Astrocyte of the hippocampus (primary cell): Measurements from ENCODE around the gene MACF1.

ENCODE experiments used
- DNase-seq: peaks from one replicate; pipeline ENCODE4 v3.0.0; 2011; ENCODE audit warnings: low read depth, low spot score

MACF1 gene

DNA sequence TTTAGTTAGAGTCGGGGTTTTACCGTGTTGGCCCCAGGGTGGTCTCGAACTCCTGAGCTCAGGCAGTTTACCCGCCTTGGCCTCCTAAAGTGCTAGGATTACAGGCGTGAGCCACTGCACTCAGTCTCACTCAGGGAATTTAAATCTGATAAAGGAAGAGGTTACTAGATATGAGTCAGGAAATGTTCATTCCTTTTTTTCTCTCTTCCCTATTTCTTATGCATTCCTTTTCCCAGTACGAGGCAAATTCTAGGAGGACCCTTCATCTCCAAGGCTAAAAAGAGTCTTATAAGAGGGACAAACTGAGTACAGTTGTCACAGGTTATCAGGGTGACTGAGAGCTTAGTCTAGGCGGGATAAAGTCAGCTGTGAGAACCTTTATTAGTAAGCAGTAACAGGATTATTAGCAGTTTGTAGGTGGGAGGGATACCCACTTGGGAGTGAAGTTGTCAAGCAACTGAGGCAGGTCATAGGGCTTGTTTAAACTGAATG is 9.1 kb downstream of the MACF1 start:
- DNase-seq, result peak; percentile 65

DNA sequence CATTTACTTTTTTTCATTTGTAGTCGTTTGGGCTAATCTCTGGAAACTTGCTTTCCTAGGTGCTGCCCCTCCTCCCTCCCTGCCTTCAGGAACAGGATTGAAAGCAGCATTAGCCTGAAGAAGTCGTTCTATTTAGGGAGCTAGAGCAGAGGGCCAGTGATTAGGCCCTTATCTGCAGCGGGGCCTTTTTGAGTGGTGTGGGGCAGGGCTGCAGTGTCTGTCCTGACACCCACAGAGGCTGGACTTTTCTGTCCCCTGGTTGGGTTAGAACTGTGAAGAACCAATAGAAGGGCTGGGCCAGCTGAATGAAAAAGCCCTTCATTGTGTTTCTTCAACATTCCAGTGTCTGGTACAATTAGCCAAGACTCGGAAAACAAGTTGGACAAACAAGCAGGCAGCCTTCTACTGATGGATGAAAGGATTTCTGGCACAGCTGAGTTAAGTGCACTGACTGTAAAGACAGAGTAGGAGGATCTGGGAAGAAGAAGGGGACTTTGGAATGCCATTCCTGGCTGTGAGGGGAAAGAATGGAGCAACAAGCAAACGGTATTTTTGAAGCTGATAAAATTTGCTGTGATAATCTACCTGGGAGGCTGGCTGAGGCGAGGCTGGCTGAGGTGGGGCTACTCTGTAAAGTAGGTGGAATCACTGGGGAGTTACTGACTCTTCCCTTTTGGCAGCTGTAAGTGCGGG is 9.7 kb downstream of the MACF1 start:
- peak; percentile 79 for DNase-seq

DNA sequence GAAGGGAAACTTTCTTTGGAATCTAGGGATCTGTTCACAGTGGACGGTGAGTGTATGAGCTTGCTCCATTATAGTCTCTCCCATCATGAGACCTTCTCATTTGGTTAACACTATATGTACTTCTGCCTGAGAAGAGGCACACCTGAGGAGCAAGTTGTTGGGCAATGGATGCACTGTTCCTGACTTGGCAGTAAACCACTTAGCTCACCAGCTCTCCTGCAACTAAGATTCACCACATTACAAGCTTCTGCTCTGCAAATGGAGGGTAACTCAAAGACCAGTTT is 10.2 kb downstream of the MACF1 start:
- DNase-seq, result no peak

DNA sequence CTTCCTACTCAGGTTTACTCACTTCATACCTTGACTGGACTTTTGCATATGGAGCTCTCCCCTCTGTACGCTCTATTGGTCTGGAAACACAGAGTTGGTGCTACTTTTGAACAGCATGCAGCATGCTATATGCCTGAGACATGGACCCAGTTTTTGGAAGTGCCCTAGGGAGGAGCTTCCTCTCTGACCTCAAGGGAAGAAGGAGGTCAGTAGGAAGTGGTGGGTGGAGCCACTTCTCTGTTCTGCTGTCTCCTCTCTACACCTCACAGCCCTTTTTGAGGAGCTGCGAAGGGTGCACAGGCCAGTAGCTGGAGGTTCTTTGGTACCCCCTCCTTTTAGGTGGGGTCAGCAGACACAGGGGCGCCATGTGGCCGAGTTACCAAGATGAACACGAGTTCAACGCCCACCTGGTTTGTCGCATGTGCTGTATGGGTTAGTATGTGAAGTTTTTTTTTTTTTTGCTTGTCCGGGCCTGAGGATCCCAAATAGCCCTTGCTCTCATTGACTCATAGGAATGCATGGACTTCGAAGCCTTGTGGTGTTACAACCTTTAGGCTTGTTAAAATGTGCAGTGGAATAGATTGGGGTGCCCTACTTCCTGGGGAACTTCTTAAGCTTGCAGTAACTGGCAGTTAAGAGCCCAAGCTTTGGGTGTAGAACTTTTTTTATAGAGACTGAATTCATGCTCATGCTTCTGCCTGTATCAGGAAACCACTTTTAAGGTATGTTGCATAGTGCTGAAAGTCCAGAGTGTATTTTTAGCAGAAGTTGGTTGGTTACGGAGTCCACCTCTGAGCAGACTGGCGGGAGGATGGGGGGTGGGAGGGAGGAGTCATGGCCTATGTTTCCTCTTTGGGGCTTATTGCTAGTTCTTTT is 10.7 kb downstream of the MACF1 start:
- DNase-seq, result no peak

DNA sequence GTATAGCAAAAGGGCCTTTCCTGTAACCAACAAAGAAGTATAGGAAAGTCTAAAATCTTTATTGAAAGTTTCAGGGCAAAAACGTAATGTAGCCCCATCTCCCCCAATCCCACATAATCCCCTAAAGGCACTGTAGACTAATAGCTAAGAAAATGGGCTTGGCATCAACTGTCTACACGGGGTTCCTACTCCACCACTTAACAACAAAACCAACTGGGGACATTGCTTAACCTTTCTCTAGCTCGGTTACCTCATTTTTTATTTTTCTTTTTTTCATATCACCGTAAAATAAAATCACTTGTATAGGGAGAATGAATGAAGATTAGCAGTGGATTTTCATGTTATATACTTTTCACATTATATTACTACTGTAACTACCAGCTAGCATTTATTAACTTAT is 12.3 kb downstream of the MACF1 start:
- DNase-seq, result no peak

DNA sequence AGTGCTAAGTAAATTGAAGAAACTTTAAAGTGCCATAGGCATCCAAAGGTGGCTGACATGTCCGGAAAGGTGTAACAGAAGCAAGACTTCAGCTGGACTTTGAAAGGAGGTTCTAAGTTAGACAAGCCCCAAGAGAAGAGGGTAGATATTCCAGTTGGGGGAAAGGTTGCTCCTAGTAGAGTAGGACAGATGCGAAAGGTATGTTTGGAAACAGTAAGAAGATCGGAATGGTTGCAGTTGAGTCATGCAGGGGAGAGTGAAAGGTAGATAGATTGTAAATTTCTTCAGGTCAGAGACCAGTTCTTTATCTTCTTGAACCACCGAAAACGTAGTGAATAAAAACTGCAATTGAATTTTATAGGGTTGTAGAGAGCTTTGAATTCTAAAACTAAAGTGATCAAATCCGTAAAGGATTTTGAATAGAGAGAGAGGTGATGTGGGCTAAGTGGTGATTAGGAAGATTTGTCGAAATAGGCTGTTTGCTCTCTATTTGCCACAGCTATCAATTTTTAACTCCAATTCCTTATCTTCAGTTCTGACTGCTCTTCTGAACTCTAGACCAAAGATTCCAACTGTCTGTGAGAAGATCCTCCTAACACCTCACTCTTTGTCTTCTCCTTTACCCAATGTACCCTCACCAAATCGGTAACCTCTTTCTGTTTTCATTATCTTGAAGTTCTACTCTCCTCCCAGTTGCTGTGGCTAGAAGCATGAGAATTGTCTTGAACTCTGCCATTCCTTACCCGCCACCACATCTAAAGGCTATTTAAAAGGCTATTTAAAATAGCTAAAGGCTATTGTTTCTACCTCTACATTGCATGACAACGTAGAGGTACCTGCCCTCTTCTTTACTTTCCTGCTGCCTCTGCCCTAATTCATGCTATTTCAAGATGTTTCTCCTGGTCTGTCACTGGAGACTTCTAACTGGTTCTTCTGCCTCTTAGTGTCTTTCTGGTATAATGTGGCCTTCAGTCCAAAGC is 16.7 kb downstream of the MACF1 start:
- no peak for DNase-seq

DNA sequence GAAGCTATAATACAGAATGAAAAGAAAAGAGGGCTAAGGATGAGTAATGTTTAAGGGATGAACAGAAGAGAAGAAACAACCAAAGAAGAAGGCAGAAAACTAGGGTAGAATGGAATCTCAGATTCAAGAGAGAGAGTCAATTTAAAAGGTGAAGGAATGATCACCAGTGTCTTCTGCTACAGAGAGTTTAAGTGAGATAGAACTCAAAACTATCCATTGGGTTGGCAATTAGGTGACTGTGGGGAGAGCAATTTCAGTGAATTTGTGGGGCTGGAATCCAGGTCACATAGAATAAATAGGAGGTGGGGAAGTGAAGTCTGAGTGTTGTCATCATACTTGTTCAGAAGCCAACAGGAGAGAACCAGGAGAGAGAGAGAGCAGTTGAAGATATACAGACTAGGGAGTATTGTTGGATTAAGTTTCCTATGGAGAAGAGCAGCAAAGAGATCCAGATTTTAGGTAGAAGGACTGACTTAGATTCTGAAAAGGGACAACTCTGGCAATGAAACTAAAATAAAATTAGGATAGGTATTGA is 19.9 kb downstream of the MACF1 start:
- DNase-seq, result no peak

DNA sequence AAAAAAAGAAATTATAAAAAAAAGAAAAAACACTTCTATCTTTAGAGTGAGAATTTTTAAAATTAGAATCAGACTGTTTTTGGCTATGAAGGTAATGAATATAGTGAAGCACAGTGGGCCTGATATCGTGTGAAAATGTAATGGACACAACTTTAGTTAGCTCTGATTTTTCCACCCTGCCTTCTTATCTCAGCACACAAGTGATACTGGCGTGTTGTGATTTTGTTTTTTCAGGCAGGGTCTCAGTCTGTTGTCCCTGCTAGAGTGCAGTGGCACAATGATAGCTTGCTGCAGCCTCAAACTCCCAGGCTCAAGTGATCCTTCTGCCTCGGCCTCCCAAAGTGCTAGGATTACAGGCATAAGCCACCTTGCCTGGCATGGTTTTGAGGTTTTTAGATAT is 22.3 kb downstream of the MACF1 start:
- DNase-seq, result no peak

DNA sequence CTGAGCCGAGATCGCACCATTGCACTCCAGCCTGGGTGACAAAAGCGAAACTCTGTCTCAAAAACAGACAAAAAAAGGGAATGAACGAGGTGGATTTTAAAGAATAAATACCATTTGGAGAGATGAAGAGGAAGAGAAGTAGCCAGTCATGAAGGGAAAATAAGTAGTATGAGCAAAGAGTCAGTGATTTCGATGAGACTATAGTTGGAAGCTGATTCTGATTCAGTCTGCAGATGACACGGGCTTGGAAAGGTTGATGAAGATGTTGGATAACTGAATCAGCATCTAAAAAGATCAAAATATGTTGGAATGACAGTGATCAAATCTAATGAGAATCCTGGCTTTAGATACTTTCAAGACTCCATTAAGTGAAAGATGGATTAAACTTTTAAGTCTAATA is 23.8 kb downstream of the MACF1 start:
- DNase-seq, result no peak

DNA sequence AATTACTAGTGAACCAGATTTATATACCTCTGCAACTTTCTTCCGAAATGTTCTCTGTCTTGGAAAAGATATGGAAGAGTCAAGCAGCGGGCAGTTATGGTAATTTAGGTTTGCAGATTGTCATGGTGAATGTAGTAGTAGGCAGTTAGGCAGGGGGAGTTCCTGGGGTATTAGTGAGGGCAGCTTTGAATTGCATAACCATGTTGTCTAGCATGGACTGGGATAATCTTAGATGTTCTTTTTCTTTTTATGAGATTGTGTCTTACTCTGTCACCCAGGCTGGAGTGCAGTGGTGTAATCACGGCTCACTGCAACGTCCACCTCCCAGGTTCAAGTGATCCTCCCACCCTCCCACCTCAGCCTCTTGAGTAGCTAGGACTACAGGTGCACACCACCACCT is 25.0 kb downstream of the MACF1 start:
- no peak for DNase-seq

DNA sequence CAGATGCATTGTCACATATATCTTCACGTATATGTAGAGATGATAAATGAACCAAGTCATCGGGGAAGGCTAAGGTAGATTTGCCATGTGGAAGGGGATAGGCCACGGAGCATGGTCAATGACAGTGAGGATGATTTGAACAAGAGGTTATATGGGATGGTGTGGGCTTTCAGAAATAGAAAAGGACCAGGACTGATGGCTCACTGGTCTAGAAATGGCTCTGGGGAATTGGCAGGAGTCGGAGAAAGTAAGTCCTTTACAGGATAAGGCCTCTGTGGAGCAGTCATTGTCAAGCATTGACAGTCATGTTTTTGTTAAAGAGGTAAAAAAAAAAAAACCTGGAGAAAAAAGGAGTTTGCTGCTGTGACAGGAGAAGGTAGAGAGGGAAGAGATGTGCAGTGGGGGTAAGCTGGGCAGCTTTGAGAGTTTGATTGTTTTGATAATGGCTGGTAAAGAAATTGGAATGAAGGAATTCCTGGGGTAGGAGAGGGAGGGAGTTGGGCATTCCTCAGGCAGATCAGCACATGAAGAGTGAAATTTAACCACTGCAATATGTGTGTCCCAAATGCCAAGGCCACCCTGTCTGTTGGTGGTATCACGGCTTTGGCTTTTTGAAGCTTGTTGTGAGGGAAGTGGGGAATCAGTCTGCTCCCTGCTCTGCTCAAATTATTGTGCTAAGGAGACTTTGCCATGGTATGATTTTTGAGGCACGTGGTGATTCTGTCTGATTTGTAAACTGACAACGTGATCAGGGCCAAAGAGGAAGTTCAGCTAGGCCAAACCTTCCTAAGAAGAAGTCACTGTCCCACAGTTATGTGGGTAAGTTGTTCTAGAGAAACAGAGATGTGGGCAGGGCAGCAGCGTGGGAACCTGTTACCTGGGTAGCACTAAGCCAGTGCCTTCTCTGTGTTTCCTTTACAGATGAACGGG is 26.0 kb downstream of the MACF1 start:
- DNase-seq, result peak; percentile 70

DNA sequence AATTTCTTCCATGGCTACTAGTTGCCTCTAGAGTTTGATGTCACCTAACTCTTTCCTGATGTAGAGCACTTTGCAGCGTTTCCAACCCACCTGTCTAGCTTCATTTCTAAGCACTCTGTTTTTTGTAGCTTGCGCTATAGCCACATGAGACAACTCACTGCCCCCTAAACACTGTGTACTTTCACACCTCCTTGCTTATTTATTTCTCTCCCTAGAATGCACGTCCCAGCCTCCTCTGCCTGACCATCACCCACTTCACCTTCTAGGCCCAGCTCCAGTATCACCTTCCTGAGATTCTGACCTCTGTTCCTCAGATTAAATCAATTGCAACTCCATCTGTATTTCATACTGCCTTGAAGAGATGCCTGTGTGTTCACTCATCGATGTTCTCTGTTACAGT is 32.5 kb downstream of the MACF1 start:
- no peak for DNase-seq

DNA sequence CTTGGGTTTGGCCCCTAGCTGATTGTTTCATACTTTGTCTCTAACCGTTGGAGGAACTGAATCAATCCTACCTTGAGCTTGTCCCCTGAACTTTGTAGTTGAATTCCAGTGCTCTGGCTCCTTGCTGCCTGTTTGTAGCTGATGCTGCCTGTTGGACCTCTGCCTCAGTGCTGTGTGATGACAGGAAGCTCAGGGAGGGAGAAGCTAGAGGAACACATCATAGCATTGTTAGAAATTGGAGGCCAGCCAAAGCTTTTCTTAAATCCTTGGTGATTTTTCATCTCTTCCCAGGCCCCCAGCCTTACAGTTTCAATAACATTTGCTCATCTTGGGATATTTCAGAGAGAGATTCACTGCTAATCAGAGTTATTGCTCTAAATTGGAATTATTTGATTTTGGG is 34.0 kb downstream of the MACF1 start:
- peak; percentile 66 for DNase-seq

DNA sequence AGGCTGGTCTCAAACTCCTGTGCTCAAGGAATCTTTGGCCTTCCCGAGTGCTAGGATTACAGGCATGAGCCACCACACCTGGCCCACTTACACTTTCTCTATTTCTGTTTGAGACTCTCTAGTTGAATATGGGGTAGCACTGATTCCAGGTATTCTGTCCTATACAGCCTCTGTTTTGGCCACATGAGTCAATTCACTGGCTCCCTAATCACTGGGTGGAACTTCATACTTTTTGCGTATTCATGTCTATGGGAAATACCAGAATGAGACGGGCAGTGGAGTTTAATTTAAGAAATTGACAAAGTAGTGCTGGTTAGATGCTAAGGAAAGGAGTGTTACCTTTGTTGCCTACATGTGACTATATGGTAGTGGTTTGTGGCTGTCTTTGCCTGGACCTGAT is 35.5 kb downstream of the MACF1 start:
- no peak for DNase-seq

DNA sequence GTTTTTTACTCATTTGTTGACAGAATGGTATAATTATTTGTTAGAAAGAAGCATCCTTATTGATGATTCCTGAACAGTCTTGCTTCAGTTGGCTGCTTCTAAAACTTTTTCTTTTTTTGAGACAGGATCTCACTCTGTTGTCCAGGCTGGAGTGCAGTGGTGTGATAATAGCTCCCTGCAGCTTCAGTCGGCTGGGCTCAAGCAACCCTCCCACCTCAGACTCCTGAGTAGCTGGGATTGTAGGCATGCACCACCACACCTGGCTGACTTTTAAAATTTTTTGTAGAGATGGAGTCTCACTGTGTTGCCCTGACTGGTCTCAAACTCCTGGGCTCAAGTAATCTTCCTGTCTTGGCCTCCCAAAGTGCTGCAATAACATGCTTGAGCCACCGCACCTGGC is 38.8 kb downstream of the MACF1 start:
- no peak for DNase-seq

DNA sequence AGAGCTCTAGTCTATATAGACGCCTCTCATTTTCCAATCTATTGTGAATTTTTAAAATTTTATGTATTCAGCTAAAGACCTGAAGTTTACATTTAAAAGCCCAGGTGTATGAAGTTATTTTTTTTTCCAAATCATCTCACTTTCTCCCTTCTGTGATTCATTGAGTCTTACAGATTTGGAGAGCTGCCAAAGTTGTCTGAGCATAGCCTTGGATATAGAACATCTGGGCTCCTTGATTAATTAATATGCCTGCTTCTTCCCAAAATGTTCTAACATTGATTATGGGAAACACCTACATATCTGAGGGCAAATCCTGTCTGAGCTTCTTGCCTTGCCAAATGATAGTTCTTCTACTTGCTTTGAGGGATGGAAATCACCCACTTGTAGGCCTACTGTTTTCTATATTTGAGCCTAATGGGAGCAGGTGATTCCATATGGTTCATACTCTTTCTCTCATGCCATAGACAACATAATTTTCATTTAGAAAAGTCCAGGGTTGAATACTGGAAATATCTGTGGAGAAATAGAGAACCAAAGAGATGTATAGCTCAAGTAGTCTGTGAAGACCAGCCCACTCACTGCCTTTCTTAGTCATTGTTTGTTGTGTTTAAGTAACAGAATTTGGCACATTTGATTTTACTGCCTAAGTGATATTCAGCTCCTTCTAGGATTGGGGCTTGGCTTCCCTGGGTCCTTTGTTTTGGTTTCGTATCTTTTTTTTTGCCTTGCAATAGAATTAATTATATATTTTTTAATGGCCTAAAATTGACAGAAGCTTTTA is 46.2 kb downstream of the MACF1 start:
- DNase-seq, result peak; percentile 37

DNA sequence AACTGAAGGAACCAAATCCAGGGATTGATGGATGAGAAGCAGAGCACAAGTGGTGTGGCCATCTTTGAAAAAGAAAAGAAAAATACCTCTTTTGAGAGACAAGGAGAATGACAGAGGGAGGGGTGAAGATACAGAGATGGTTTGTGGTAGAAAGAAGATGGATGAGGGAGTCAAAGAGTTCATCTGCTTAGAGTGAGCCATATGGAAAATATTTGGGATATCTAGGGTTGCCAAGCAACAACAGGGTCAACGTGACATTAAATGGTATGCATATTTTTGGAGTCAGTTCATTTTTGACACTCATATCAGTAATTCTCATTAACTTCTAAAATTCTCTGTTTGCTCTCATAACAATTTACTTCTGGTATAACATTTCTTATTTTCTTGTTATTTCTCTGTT is 50.7 kb downstream of the MACF1 start:
- no peak for DNase-seq

DNA sequence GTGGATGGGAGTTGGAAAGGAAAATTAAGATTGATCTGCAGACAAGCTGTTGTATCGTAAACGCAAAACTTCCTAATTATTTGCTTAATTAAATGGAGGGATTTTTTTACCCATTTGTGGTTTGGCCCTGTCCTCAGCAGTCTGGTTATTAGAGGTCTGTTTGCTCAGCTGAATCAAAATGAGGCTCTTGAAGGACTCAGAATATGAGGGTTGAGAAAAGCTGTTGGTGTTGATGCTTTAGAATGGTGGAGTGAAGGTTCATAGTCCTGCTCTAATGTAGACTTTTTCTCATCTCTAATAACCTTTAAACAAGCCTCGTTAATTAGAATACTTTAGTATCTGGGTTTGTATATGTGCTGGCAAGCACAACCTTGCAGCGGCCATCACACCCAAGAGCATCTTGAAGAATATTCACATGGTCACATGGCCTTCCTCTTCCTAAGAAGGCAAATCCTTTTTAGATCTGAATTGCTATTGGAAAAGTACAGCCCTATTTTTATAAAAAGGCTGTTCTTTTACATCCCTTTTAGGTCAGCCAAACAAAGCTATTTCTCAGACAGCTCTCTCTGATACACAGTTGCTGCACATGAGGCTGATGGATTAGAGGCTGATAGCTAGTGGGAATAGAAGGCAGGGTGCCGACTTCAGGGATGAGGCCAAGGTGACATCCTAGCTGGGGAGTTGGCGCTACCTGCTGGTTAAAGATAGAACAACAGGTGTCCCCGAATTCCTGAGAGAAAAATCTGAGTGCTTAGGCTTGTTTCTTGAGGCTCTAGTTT is 53.8 kb downstream of the MACF1 start:
- peak; percentile 83 for DNase-seq

DNA sequence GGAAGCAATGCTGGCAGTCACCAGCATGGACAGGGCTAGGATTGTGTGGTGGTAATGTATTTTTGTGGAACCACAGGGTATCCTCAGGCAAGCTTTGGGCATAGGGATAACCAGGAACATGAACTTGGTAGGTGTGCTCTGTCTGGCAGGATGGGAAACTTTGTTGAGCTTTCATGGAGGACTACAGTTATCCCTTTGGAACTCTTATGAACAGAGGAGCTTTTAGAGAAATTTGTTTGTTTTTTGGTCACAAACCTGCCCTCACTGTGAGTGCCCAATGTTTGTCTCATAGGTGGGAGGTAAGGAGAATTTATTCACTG is 54.4 kb downstream of the MACF1 start:
- no peak for DNase-seq
